Peyer's patch (tissue), 4 donors: ENCODE data around the gene NOS1AP.
"Not testable (repeated sequence)": the region's sequence is repeated elsewhere in the genome, so short reads cannot be mapped to it uniquely, and the experiment has no call there.

Experiments
- CTCF ChIP-seq, 6 experiments: fragments of 450-650 bp in 4 of 6; fragments of 200-600 bp in 2 of 6; sonication (generic) in 1 of 6; IDR thresholded peaks; one replicate each; pipeline ENCODE4 v1.5.1; 2017 to 2019; ENCODE audit warnings: antibody characterized with exemption in 6 of 6, mild to moderate bottlenecking in 3 of 6, moderate library complexity in 1 of 6
- POLR2A ChIP-seq, 2 donors: fragments of 450-650 bp; IDR thresholded peaks; one replicate each; pipeline ENCODE4 v1.5.1; 2017; ENCODE audit warnings: antibody characterized with exemption in 2 of 2, mild to moderate bottlenecking in 2 of 2, moderate library complexity in 2 of 2

DNA sequence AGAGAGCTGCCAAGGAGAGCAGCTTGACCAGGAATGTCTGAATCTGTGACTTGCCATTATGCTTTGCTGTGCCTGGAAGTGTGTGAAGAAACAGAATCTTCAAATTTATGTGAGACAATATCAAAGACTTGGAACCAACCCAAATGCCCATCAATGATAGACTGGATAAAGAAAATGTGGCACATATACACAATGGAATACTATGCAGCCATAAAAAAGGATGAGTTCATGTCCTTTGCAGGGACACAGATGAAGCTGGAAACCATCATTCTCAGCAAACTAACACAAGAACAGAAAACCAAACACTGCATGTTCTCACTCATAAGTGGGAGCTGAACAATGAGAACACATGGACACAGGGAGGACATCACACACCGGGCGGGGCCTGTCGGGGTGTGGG is 15.5 kb upstream of the NOS1AP start:
- TF ChIP-seq CTCF, POLR2A (IDR thresholded peaks at IDR 0.05): not testable (repeated sequence)
